Measurements from ENCODE around the gene SMTNL2.

- TF ChIP-seq EZH2phosphoT487 (IDR thresholded peaks at IDR 0.05; ENCODE audit: borderline replicate concordance, low read depth) (no peak), TAF1 (IDR thresholded peaks at IDR 0.05; ENCODE audit: borderline replicate concordance, low read depth, low read length) (no peak), RAD21 (IDR thresholded peaks at IDR 0.05; ENCODE audit: low read length) (no peak), POLR2AphosphoS5 (IDR thresholded peaks at IDR 0.05; ENCODE audit: low read depth, low read length) (no peak), SIN3A (IDR thresholded peaks at IDR 0.05; ENCODE audit: borderline replicate concordance, low read depth, low read length) (no peak), REST (IDR thresholded peaks at IDR 0.05; ENCODE audit: low read depth, low read length) (no peak), GATA2 (CRISPR knock-in tag; IDR thresholded peaks at IDR 0.05) (no peak), FOXM1 (IDR thresholded peaks at IDR 0.05; ENCODE audit: low read depth) (no peak)
- TF ChIP-seq, protein P1, sequence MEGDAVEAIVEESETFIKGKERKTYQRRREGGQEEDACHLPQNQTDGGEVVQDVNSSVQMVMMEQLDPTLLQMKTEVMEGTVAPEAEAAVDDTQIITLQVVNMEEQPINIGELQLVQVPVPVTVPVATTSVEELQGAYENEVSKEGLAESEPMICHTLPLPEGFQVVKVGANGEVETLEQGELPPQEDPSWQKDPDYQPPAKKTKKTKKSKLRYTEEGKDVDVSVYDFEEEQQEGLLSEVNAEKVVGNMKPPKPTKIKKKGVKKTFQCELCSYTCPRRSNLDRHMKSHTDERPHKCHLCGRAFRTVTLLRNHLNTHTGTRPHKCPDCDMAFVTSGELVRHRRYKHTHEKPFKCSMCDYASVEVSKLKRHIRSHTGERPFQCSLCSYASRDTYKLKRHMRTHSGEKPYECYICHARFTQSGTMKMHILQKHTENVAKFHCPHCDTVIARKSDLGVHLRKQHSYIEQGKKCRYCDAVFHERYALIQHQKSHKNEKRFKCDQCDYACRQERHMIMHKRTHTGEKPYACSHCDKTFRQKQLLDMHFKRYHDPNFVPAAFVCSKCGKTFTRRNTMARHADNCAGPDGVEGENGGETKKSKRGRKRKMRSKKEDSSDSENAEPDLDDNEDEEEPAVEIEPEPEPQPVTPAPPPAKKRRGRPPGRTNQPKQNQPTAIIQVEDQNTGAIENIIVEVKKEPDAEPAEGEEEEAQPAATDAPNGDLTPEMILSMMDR (IDR thresholded peaks at IDR 0.05): no peak
Measured at GRCh38 chr17:4569591-4569990, 14.7 kb upstream of the SMTNL2 start.

Measured in SK-N-SH (cell line).